Activated CD8-positive, alpha-beta memory T cell treated with anti-CD3 and anti-CD28 coated beads for 48 hours (primary cell): ENCODE results near the gene RHPN2.
"Not testable (repeated sequence)": the region's sequence is repeated elsewhere in the genome, so short reads cannot be mapped to it uniquely, and the experiment has no call there.

Experiments used
- DNase-seq, 3 experiments: peaks; one replicate each; pipeline ENCODE4 v3.0.0-alpha.2; 2020; ENCODE audit warnings: low read depth in 2 of 3, low spot score in 2 of 3

The RHPN2 gene

DNA sequence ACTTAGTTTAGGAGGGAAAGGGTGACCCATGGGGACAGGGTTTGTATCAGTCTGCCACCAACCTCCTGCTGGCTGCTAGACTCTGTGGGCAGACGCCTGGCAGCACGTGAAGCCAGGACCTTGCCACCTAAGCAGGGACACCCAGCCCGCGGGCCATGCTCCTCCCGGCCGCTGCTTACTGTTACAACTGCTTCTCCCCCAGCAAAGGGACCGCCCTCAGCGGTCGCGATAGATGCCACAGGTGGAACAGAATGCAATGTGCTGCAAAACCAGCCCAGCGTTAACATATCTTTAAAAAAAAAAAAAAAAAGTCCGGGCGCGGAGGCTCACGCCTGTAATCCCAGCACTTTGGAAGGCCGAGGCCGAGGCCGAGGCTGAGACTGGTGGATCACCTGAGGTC, 1.9 kb upstream of the RHPN2 start:
- no peak for DNase-seq

DNA sequence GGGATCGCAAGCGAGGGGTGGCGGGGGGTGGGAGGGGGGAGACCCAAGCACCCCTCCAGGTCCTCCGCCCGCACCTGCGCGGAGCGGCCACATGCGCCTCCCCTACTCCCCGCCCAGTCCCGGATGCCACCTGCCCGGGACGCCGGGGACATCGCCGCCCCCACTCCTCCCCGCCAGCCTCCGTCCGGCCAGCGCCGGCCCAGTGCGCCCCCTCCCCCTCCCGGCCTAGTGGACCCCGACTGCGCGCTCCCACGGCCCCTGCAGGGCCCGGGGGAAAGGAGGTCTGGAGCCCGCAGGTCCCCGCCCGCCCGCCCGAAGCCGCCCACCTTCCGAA, 263 bp downstream of the RHPN2 start:
- no peak for DNase-seq

DNA sequence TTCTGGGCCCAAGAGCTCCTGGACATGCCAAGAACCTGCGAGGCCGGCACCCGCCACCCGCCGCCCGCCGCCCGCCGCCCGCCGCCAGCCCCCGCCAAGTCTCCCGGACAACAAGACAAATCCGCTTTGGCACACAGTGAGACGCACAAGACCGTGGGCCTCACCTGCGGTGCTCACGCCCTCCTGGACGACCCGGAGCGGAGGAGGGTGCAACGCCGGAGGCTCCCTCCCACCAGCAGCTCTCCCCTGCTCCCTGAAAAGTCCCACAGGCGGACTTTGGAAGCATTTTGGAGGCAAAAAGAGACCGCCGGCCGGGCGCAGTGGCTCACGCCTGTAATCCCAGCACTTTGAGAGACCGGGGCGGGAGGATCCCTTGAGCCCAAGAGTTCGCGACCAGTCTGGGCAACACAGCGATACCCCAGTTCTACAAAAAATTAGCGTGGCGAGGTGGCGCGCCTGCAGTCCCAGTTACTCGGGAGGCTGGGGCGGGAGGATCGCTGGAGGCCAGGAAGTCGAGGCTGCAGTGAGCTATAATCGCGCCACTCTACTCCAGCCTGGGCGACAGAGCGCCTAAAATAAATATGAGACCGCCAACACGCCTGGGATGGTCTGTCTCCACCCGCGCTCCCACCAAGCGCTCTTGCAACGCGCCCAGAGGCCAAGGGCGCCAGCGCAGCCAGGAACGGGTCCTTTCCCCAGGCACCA, 783 bp downstream of the RHPN2 start:
- DNase-seq: no peak

DNA sequence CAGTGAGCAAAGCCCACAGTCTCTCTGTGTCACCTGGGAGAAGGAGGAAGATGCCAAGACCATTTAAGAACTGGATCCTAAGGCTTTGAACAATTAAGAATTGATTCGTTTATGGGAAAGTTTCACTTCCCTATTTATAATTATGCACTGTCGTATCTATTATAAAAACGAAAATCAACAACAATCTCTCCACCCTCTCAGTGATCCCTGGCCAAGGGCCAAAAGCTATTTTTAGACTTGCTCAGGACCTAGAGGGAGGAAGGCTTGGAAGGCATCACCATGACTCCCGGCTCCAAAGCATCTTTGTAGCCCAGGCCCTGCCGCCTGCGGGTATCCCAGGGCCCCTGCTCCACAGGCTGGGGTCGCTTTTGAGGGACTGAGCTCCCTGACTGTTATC, 1.3 kb downstream of the RHPN2 start:
- DNase-seq: no peak

DNA sequence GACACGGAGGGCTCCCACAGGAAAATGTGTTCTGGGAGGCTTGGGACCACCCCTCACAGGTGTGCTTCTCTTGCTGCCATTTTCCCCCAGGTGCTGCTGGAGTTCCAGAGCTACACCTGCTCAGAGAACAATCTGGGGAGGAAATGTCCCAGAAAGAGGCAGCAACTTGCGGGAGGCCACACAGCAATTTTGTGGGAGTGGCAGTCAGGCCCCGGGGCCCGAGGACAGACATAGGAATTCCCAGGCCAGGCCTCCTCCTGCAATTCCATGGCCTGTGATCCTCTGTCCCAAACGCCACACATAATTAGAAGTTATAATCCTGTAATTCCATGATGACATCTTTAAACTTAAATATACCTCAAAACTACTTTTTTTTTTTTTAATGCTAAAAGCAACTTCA, 1.8 kb downstream of the RHPN2 start:
- no peak for DNase-seq

DNA sequence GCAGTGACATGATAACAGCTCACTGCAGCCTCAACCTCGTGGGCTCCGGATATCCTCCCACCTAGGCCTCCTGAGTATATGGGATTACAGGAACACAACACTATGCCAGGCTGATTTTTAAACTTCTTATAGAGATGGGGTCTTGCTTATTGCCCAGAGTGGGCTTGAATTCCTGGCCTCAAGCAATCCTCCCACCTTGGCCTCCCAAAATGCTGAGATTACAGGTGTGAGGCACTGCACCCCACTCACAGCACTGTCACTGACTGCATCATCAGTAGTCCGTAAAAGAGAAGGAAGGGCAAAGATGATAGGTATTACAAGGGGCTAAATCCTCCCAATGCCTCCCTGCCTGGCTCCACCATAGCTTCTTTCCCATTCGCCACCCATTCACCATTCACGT, 4.1 kb downstream of the RHPN2 start:
- DNase-seq: no peak

DNA sequence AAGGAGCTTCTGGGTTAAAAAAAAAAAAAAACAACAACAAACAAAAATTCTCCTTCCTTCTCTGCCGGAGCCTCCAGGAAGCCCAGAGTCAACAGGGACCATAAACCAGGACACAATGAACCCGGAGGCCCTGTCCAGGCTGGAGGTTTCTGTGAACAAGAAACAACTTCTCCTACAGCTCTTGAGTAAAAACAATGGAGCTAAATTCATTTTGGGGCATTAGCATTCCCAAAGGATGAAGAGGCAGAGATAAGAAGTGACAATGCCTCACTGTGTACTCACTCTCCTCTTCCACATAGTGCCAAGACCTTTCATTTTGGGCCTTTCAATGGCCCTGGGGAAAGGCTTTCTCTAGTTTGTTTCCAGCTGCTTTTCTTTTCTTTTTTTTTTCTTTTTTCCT, 9.0 kb downstream of the RHPN2 start:
- DNase-seq: no peak

DNA sequence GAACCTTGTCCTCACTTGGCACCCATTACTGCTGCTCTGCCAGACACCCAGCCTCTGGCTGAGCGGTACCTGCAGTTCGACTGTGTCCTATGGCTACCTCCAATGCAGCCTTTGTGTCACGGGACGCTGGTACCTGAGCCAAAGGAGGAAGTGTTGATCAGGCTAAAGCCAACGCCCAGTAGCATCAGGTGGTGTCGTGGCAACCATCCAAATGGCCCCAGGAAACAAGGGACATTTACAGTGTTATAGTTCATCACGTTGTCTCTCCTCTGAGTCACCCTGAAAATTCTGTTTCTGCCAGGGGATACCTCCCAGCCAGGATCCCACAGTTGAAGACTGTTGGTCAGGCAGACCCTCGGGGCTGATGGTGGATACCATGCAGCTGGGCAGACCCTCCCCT, 10.1 kb downstream of the RHPN2 start:
- DNase-seq: no peak

DNA sequence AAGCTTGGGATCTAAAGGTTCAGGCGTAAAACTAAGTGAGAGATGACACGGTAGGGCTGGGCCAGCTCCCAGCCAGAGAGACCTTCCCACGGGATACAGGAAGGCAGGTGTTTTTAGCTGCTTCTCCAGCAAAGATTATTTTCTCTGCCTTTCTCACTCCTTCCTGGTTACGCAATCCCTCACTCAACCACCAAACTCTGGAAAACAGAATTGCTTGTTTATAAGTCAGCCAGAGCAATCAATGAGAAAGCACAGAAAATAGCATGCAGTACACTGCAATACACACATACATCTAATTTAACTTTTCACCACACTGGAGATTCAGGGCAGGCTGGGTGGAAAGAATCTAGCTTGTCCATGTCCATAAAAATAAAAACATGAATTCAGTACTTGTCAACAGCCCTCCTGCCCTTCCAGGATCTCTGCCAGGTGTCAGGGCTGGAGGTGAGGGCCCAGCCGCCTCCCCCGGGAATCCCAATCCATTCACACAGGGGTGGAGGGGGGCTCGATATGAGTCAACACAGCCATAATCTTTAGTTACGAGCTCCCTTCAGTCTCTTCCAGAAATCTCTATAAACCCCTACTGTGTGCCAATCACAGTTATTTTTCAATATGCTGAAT, 12.2 kb downstream of the RHPN2 start:
- DNase-seq: no peak

DNA sequence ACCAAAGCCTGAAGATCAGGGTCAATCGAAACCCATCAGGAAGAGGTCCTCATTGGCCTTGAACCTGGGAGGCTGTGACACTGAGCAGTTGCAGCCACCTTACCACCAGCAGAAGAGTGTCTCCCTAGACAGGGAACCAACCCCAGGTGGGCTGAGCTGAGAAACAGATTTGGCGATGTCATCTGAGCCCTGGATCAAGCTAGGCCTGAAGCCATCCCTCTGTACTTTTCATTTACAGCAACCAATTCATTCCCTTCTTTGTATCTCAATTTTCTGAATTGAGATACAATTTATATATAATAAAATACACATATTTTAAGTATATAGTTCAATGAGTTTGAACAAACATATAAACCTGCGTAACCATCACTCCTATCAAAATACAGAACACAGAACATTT, 14.6 kb downstream of the RHPN2 start:
- DNase-seq: no peak

DNA sequence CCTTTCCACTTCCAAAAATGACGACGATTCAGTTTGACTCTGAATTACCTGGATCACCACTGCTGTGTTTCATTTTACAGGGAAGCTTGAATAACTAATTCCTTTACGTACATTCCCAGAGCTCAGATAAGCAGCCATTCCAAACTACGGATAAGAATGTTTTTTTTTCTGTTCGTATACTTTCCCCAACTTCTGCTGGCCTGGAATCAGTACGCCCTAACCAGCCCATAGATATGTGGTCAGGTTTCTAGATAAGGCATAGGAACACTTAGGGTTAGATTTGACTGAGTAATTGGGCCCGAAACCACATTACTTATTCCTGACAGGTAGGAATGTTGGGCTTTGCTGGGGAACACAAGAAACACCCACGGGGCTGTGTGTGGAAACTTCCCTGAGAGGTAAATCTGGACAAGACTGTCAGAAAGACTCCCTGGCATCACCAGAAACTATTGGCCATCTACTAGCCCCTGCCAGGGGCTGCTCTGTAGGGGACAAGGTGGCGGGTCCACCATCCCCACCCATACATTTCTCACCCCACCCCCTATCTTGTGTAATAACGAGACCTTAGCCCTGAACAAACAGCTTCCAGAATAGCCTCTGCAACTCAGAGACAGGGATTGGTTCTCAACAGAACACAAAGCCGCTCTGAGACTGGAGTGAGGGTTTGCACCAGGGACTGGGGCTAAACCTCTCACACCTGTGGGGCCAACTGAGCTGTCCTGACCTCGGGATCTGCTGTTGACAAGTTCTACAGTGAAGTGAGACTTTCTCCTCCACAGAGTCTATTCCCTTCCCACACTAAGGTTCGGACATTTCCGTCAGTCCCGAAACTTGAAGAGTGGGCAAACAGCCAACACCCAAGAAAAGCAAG, 15.6 kb downstream of the RHPN2 start:
- DNase-seq: no peak

DNA sequence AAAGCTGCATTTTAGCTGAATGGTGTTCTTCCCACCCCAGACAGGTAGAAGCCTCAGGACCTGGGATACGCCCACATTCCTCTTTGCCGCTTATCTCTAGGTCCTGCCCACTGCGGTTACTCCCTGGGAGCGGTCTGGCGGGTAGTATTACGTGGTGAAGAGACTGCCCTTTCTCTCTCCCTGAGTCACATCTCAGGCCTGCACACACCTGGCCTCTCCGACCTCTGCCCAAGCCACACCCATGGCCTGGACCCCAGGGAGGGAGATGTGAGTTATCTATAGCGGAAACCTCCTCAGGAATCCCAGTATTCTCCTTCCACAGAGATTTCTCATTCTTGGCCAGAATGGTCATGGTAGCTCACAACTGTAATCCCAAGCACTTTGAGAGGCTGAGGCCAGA, 17.3 kb downstream of the RHPN2 start:
- DNase-seq: no peak

DNA sequence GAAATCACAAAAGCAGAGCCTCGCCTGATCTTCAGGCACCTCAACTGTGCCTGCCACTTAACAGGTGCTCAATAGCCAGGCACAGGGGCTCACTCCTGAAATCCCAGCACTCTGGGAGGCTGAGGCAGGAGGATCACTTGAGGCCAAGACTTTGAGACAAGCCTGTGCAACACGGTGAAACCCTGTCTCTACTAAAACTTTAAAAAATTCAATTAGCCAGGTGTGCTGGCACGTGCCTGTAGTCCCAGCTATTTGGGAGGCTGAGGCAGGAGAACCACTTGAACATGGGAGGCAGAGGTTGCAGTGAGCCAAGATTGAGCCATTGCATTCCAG, 22.9 kb downstream of the RHPN2 start:
- not testable (repeated sequence) for DNase-seq

DNA sequence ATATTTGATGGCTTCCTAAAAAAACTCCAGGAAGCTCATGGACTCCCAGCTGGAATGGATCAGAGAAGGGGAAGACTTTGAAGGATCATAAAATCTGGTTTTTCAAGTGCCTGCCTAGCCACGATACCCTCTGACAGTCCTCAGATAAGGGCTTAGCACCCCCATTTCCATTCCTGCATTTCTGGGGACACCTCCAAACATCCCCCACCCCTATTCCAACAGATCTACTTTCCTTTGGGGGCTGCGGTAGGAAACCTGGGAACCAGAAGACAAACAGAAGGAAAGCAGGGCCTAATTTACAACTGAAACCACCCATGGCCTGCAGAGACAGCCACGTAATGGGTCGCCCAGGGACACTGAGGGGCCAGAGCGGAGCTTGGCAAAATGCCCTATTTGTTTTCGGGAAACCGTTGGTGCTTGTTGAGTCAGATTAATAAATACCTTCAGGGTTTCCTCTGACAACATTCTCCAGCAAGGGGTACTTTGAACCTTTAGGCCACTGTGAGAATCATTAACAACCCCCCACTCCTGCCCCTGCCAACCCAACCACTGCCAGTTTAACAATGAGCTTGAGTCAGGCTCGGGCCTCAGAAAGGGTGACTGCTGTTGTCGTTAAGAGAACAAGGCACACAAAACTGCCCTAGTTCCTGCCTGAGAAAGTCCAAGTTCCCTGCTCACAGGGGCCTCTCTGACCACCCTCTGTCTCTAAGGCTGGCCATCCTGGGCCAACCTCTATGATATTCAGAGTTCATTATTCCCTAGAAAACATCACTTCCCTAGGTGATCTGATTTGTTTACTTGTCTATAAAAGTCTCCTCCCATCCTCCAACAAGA, 23.5 kb downstream of the RHPN2 start:
- no peak for DNase-seq

DNA sequence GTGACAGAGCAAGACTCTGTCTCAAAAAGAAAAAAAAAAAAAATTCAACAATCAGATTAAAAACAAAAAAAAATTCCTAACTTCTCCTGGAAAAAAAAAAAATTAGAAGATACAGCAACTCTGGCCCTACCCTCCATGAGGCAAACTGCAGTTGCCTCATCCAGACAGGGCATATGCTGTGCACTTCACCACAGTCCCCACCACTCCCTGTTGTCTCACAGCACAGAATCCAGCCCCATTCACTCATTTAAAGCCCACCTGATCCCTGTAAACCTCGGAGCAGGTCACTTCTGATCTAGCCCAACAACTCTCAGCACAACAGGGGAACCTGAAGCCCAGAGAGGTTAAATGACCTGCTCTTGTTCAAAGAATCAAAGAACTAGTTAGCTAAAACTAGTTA, 24.9 kb downstream of the RHPN2 start:
- DNase-seq: no peak

DNA sequence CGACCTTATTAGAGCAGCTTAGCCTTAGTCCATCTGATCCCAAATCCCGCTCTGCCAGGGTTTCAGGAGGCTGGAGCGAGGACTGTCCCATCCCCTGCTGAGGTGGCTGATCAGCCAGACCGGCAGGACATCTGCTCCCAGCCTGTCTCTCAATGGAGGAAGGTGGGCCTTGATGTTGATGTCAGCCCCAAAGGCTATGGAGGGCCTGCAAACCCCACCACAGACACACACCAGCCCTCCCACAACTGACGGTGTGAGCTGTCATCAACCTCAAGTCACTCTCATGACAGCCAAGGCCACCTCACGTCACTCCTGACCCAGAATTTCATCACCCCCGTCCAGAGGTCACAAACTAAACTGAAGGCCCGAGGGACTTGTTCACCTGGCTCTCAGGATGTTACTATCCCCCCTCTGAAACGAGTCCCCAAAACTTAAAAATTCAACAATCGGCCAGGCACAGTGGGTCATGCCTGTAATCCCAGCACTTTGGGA, 25.5 kb downstream of the RHPN2 start:
- no peak for DNase-seq

DNA sequence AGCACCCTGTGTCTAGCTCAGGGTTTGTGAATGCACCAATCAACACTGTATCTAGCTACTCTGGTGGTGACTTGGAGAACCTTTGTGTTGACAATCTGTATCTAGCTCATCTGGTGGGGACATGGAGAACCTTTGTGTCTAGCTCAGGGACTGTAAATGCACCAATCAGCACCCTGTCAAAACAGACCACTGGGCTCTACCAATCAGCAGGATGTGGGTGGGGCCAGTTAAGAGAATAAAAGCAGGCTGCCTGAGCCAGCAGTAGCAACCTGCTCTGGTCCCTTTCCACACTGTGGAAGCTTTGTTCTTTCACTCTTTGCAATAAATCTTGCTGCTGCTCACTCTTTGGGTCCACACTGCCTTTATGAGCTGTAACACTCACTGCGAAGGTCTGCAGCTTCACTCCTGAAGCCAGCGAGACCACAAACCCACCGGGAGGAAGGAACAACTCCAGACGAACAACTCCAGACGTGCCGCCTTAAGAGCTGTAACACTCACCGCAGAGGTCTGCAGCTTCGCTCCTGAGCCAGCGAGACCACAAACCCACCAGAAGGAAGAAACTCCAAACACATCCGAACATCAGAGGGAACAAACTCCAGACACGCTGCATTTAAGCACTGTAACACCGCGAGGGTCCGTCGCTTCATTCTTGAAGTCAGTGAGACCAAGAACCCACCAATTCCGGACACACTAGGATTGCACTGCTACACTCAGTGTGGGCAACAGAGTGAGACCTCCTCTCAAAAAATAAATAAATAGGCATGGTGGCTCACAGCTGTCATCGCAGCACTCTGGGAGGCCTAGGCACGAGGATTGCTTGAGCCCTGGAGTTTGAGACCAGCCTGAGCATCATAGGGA, 27.3 kb downstream of the RHPN2 start:
- DNase-seq: not testable (repeated sequence)

DNA sequence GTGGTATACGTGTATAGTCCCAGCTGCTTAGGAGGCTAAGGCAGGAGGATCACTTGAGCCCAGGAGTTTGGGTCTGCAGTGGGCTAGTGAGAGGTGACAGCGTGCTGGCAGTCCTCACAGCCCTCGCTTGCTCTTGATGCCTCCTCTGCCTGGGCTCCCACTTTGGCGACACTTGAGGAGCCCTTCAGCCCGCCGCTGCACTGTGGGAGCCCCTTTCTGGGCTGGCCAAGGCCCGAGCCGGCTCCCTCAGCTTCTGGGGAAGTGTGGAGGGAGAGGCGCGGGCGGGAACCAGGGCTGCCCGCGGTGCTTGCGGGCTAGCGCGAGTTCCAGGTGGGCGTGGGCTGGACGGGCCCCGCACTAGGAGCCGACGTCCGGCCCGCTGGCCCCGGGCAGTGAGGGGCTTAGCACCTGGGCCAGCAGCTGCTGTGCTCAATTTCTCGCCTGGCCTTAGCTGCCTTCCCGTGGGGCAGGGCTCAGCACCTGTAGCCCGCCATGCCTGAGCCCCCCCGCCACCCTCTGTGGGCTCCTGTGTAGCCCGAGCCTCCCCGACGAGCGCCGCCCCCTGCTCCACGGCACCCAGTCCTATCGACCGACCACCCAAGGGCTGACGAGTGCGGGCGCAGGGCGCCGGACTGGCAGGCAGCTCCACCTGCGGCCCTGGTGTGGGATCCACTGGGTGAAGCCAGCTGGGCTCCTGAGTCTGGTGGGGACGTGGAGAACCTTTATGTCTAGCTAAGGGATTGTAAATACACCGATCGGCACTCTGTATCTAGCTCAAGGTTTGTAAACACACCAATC, 28.1 kb downstream of the RHPN2 start:
- DNase-seq: not testable (repeated sequence)

DNA sequence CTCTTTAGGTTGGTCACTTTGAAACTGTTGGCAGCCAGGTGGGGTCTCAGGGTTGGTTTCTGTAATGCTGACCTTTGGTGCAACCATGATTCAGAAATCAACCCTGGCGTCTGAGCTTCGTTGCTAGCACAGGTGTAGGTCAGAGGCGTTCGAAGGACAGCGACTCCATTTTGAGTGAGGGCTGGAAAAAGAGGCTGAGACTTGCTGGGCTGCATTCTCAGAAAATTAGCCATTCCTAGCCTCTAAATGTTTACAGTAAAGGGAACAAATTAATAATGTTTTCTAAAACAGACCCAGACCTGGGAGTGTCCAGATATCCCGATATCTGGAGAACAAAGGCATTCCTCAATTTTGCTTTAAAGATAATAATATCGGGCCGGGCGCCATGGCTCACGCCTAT, 29.2 kb downstream of the RHPN2 start:
- no peak for DNase-seq
